Mesodermal cell (in vitro differentiated cells): ENCODE measurements around the gene HOXD9.

Source experiments
- H3K27ac ChIP-seq: 2 replicates; pipeline ENCODE4 v1.7.0; 2013; ENCODE audit warnings: mild to moderate bottlenecking, low read depth, low read length, moderate library complexity; ENCODE audit not compliant: severe bottlenecking
- H3K36me3 ChIP-seq: 2 replicates; pipeline ENCODE4 v1.7.1; 2013; ENCODE audit warnings: mild to moderate bottlenecking, low read length, moderate library complexity; ENCODE audit not compliant: control insufficient read depth, insufficient read depth
- H3K4me1 ChIP-seq: one replicate; pipeline ENCODE4 v1.7.1; 2013; ENCODE audit warnings: mild to moderate bottlenecking, low read length; ENCODE audit not compliant: insufficient read depth, control insufficient read depth, poor library complexity, severe bottlenecking
- H3K4me3 ChIP-seq: 2 replicates; pipeline ENCODE4 v1.7.0; 2013; ENCODE audit warnings: low read length, control low read depth, mild to moderate bottlenecking; ENCODE audit not compliant: insufficient read depth, poor library complexity, severe bottlenecking; ENCODE audit errors: extremely low read depth
- H3K9me3 ChIP-seq: 2 replicates; pipeline ENCODE4 v1.7.1; 2013; ENCODE audit warnings: mild to moderate bottlenecking, low read length, moderate library complexity; ENCODE audit not compliant: control insufficient read depth
- WGBS, 2 experiments: methylation state at CpG; one replicate each; pipeline ENCODE4 v1.1.5; 2013; ENCODE audit warnings: missing lambda C conversion rate in 2 of 2; ENCODE audit not compliant: insufficient coverage in 2 of 2; 5-methylcytosine and 5-hydroxymethylcytosine counted together

HOXD9 gene

GRCh38 chr2:176170602-176171305 lies 48.2 kb downstream of the HOXD9 start:
- H3K36me3 ChIP-seq = no peaks in the 10 kb centered on the region
- no peak overlapping the region for H3K4me3 ChIP-seq
- H3K9me3 ChIP-seq = no peaks in the 10 kb centered on the region
- no peak overlapping the region for H3K27ac ChIP-seq
- no CpG with 5 or more reads among the region's 1 CpG for WGBS, 2 experiments
- no peaks in the 10 kb centered on the region for H3K4me1 ChIP-seq

- Histone ChIP-seq H3K4me3 (no peak overlapping the region), H3K9me3 (no peaks in the 10 kb centered on the region), H3K36me3 (no peaks in the 10 kb centered on the region), H3K27ac (no peak overlapping the region), H3K4me1 (no peaks in the 10 kb centered on the region)
- 3 to 4% methylated on average over 41 to 47 of the region's 51 CpGs for WGBS, 2 experiments
These were observed 49.0 kb downstream of the HOXD9 start for GRCh38 chr2:176171351-176172006.

- no peaks in the 10 kb centered on the region for H3K4me1 ChIP-seq
- H3K9me3 ChIP-seq = no peaks in the 10 kb centered on the region
- no peak overlapping the region for H3K27ac ChIP-seq
- 2 to 4% methylated on average over 37 to 45 of the region's 60 CpGs for WGBS, 2 experiments
- H3K4me3 ChIP-seq = no peak overlapping the region
- H3K36me3 ChIP-seq = no peaks in the 10 kb centered on the region
These were observed 49.7 kb downstream of the HOXD9 start for GRCh38 chr2:176172007-176172894.

- Histone ChIP-seq H3K4me3 (no peak overlapping the region), H3K36me3 (no peaks in the 10 kb centered on the region), H3K27ac (no peak overlapping the region), H3K9me3 (no peaks in the 10 kb centered on the region), H3K4me1 (no peaks in the 10 kb centered on the region)
- 0 to 18% methylated on average over 2 to 4 of the region's 14 CpGs for WGBS, 2 experiments
These were observed 50.5 kb downstream of the HOXD9 start for GRCh38 chr2:176172895-176173566.

- Histone ChIP-seq H3K4me3 (no peak overlapping the region), H3K4me1 (no peaks in the 10 kb centered on the region), H3K9me3 (no peaks in the 10 kb centered on the region), H3K27ac (no peak overlapping the region), H3K36me3 (no peaks in the 10 kb centered on the region)
- WGBS, 2 experiments = no CpG with 5 or more reads among the region's 7 CpGs
These were observed 51.3 kb downstream of the HOXD9 start for GRCh38 chr2:176173567-176174381.

GRCh38 chr2:176174382-176174823 lies 51.9 kb downstream of the HOXD9 start:
- no peak overlapping the region for H3K4me3 ChIP-seq
- H3K4me1 ChIP-seq = no peaks in the 10 kb centered on the region
- no peaks in the 10 kb centered on the region for H3K9me3 ChIP-seq
- 0 to 3% methylated on average over 6 to 8 of the region's 14 CpGs for WGBS, 2 experiments
- H3K27ac ChIP-seq = no peak overlapping the region
- H3K36me3 ChIP-seq = no peaks in the 10 kb centered on the region
